Activated naive CD4-positive, alpha-beta T cell treated with anti-CD3 and anti-CD28 coated beads for 36 hours (primary cell): ENCODE results near the gene GZMH. TPM values are rescaled to one million over a fixed set of nuclear protein-coding genes. Genes with fewer than 3 reads are reported as not detected.
"Not testable (repeated sequence)": the region's sequence is repeated elsewhere in the genome, so short reads cannot be mapped to it uniquely, and the experiment has no call there.

ENCODE experiments used
- CTCF ChIA-PET: fragments of 350-600 bp; sonication (Branson Sonifier 250); formaldehyde crosslinking; loops from one replicate; lab custom pipeline; 2021; ENCODE audit warnings: antibody characterized with exemption; lab: Charles Lee
- DNase-seq: peaks from one replicate; pipeline ENCODE4 v3.0.0-alpha.2; 2020
- H3K27ac Mint-ChIP-seq: one replicate; pipeline ENCODE4 v1.8.0; 2021; ENCODE audit warnings: mild to moderate bottlenecking, mixed read lengths
- H3K27me3 Mint-ChIP-seq: one replicate; pipeline ENCODE4 v1.8.0; 2021; ENCODE audit warnings: low read depth, mixed read lengths
- H3K36me3 Mint-ChIP-seq: one replicate; pipeline ENCODE4 v1.8.0; 2021; ENCODE audit warnings: low read depth, mixed read lengths
- H3K4me1 Mint-ChIP-seq: one replicate; pipeline ENCODE4 v1.8.0; 2021; ENCODE audit warnings: low read depth, mixed read lengths
- H3K4me3 Mint-ChIP-seq: one replicate; pipeline ENCODE4 v1.8.0; 2021; ENCODE audit warnings: mild to moderate bottlenecking, moderate library complexity, mixed read lengths
- H3K9me3 Mint-ChIP-seq: one replicate; pipeline ENCODE4 v1.8.0; 2021; ENCODE audit warnings: mixed read lengths
- intact Hi-C: fragments of 100-400 bp; cut with micrococcal nuclease; formaldehyde crosslinking; loops from one replicate; pipeline ENCODE4 v1.15.1; 2023
- total RNA-seq, 2 experiments: library from RNA; stranded (reverse); gene quantifications; one replicate each; pipeline ENCODE4 v1.2.3, GENCODE V29; 2021

Gene GZMH
- total RNA-seq, 2 experiments from 2014 or later: 81.3 to 86.1 TPM

GRCh38 chr14:24584402-24584801, 25.1 kb downstream of the GZMH start:
- DNase-seq: not testable (repeated sequence)

GRCh38 chr14:24578558-24578957, 30.9 kb downstream of the GZMH start:
- intact Hi-C loops: no loop called here
- Mint-ChIP-seq H3K27me3 (no peaks in the 10 kb centered on the region), H3K4me1 (peaks cover 5% of the 10 kb centered on the region), H3K36me3 (no peaks in the 10 kb centered on the region), H3K9me3 (no peaks in the 10 kb centered on the region), H3K4me3 (no peak overlapping the region), H3K27ac (no peak overlapping the region)
- no peak for DNase-seq
- CTCF ChIA-PET: no interaction called here

More at GRCh38 chr14:24584402-24584801, 25.1 kb downstream of the GZMH start:
- H3K9me3 Mint-ChIP-seq: peaks cover 13% of the 10 kb centered on the region
- H3K27me3 Mint-ChIP-seq, CTCF ChIA-PET, H3K36me3 Mint-ChIP-seq, H3K4me3 Mint-ChIP-seq, H3K4me1 Mint-ChIP-seq, H3K27ac Mint-ChIP-seq, intact Hi-C loops: not testable (repeated sequence)

- intact Hi-C loops: no loop called here
These were observed 32.7 kb downstream of the GZMH start for GRCh38 chr14:24576771-24577170.

GRCh38 chr14:24576182-24576581, 33.3 kb downstream of the GZMH start, which contains the start of gene CTSG:
Gene CTSG (minus strand): TSS chr14:24576250. CDS start chr14:24576223, 27 bp downstream.
- no peak within 1 kb of the TSS for H3K4me3 Mint-ChIP-seq
- CTCF ChIA-PET: no interaction called here
- no peak for DNase-seq
- H3K4me1 Mint-ChIP-seq: peaks cover 5% of the 10 kb centered on the region
- no peak within 1 kb of the TSS for H3K27ac Mint-ChIP-seq
- H3K9me3 Mint-ChIP-seq: no peaks in the 10 kb centered on the region
- intact Hi-C loops: no loop called here
- no peaks in the 10 kb centered on the region for H3K36me3 Mint-ChIP-seq
- no peaks in the 10 kb centered on the region for H3K27me3 Mint-ChIP-seq

More at GRCh38 chr14:24576771-24577170, 32.7 kb downstream of the GZMH start:
- Mint-ChIP-seq H3K4me3 (no peak overlapping the region), H3K27ac (no peak overlapping the region), H3K9me3 (no peaks in the 10 kb centered on the region), H3K4me1 (peaks cover 5% of the 10 kb centered on the region), H3K27me3 (no peaks in the 10 kb centered on the region), H3K36me3 (no peaks in the 10 kb centered on the region)
- CTCF ChIA-PET: no interaction called here
- no peak for DNase-seq

- intact Hi-C loops: no loop called here
- CTCF ChIA-PET: no interaction called here
- Mint-ChIP-seq H3K9me3 (peaks cover 2% of the 10 kb centered on the region), H3K4me1 (peaks cover 5% of the 10 kb centered on the region), H3K27ac (no peak overlapping the region), H3K4me3 (no peak overlapping the region), H3K36me3 (no peaks in the 10 kb centered on the region), H3K27me3 (peaks cover 3% of the 10 kb centered on the region)
- no peak for DNase-seq
These were observed 35.2 kb downstream of the GZMH start for GRCh38 chr14:24574206-24574774.

- CTCF ChIA-PET: no interaction called here
- intact Hi-C loops: no loop called here
- Mint-ChIP-seq H3K4me3 (no peak overlapping the region), H3K9me3 (peaks cover 29% of the 10 kb centered on the region), H3K36me3 (no peaks in the 10 kb centered on the region), H3K27ac (no peak overlapping the region), H3K27me3 (peaks cover 3% of the 10 kb centered on the region), H3K4me1 (no peaks in the 10 kb centered on the region)
- no peak for DNase-seq
These were observed 43.2 kb downstream of the GZMH start for GRCh38 chr14:24566318-24566717.

- intact Hi-C loops: no loop called here
- Mint-ChIP-seq H3K4me1 (no peaks in the 10 kb centered on the region), H3K4me3 (no peak overlapping the region), H3K27me3 (peaks cover 3% of the 10 kb centered on the region), H3K27ac (no peak overlapping the region), H3K36me3 (no peaks in the 10 kb centered on the region), H3K9me3 (peaks cover 29% of the 10 kb centered on the region)
- no peak for DNase-seq
- CTCF ChIA-PET: no interaction called here
These were observed 43.7 kb downstream of the GZMH start for GRCh38 chr14:24565766-24566165.

GRCh38 chr14:24563505-24563904, 46.0 kb downstream of the GZMH start:
- CTCF ChIA-PET: no interaction called here
- Mint-ChIP-seq H3K36me3 (no peaks in the 10 kb centered on the region), H3K4me1 (no peaks in the 10 kb centered on the region), H3K9me3 (peaks cover 27% of the 10 kb centered on the region), H3K4me3 (no peak overlapping the region), H3K27ac (no peak overlapping the region), H3K27me3 (peaks cover 3% of the 10 kb centered on the region)
- intact Hi-C loops: no loop called here
- no peak for DNase-seq

- Mint-ChIP-seq H3K9me3 (peaks cover 5% of the 10 kb centered on the region), H3K4me1 (no peaks in the 10 kb centered on the region), H3K27ac (no peak overlapping the region), H3K36me3 (no peaks in the 10 kb centered on the region), H3K4me3 (no peak overlapping the region), H3K27me3 (peaks cover 5% of the 10 kb centered on the region)
- no peak for DNase-seq
- intact Hi-C loops: no loop called here
- CTCF ChIA-PET: no interaction called here
These were observed 52.7 kb downstream of the GZMH start for GRCh38 chr14:24556756-24557155.

Other genes starting within 250 kb of the GZMH start
- under 1 TPM in 1 of 2 experiments, not detected in 1; 0.15 TPM for gene NFATC4, start 241.5 kb downstream of the GZMH start, total RNA-seq
- under 1 TPM in 1 of 2 experiments, not detected in 1; 0.02 TPM for gene NYNRIN, start 210.7 kb downstream of the GZMH start, total RNA-seq
- 1 to 10 TPM; 7.7 to 8.6 TPM for gene CBLN3, start 180.0 kb downstream of the GZMH start, total RNA-seq
- gene KHNYN, start 179.7 kb downstream of the GZMH start, total RNA-seq: 10 to 100 TPM; 59.8 to 62.5 TPM
- gene SDR39U1, start 166.9 kb downstream of the GZMH start, total RNA-seq: 10 to 100 TPM; 70.5 to 72.4 TPM
- gene CMA1, start 101.4 kb downstream of the GZMH start, total RNA-seq: 1 to 10 TPM; 1.2 to 2.1 TPM
- under 1 TPM; 0.31 to 0.35 TPM for gene CTSG, start 33.4 kb downstream of the GZMH start, total RNA-seq
- gene GZMB, start 24.5 kb upstream of the GZMH start, total RNA-seq: 100 to 1,000 TPM; 811 to 864 TPM